ENCODE results near the gene SRSF9. TPM values are rescaled to one million over a fixed set of nuclear protein-coding genes. Genes with fewer than 3 reads are reported as not detected.

Gene SRSF9
- polyA plus RNA-seq, 1 of the 3 experiments (the other 2 are of a cell fraction), result 210 TPM

- TF ChIP-seq, protein P1, sequence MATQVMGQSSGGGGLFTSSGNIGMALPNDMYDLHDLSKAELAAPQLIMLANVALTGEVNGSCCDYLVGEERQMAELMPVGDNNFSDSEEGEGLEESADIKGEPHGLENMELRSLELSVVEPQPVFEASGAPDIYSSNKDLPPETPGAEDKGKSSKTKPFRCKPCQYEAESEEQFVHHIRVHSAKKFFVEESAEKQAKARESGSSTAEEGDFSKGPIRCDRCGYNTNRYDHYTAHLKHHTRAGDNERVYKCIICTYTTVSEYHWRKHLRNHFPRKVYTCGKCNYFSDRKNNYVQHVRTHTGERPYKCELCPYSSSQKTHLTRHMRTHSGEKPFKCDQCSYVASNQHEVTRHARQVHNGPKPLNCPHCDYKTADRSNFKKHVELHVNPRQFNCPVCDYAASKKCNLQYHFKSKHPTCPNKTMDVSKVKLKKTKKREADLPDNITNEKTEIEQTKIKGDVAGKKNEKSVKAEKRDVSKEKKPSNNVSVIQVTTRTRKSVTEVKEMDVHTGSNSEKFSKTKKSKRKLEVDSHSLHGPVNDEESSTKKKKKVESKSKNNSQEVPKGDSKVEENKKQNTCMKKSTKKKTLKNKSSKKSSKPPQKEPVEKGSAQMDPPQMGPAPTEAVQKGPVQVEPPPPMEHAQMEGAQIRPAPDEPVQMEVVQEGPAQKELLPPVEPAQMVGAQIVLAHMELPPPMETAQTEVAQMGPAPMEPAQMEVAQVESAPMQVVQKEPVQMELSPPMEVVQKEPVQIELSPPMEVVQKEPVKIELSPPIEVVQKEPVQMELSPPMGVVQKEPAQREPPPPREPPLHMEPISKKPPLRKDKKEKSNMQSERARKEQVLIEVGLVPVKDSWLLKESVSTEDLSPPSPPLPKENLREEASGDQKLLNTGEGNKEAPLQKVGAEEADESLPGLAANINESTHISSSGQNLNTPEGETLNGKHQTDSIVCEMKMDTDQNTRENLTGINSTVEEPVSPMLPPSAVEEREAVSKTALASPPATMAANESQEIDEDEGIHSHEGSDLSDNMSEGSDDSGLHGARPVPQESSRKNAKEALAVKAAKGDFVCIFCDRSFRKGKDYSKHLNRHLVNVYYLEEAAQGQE (IDR thresholded peaks at IDR 0.05; ENCODE audit: low read depth, low read length), result no peak
- no peak for TF ChIP-seq CHD2 (IDR thresholded peaks at IDR 0.05; ENCODE audit: low read length, partially characterized antibody)
- no peak for TF ChIP-seq GABPA (IDR thresholded peaks at IDR 0.05; ENCODE audit: low read depth)
- TF ChIP-seq FOXM1 (IDR thresholded peaks at IDR 0.05; ENCODE audit: low read depth), result no peak
- TF ChIP-seq NRF1 (IDR thresholded peaks at IDR 0.05; ENCODE audit: low read depth, low read length), result no peak
- TF ChIP-seq TCF12 (IDR thresholded peaks at IDR 0.05), result no peak
- TF ChIP-seq ELF1 (IDR thresholded peaks at IDR 0.05), result no peak
- no peak for TF ChIP-seq FOXJ3 (CRISPR knock-in tag; IDR thresholded peaks at IDR 0.05)
Observed at GRCh38 chr12:120425797-120426196, 43.8 kb downstream of the SRSF9 start (continued).

DNA sequence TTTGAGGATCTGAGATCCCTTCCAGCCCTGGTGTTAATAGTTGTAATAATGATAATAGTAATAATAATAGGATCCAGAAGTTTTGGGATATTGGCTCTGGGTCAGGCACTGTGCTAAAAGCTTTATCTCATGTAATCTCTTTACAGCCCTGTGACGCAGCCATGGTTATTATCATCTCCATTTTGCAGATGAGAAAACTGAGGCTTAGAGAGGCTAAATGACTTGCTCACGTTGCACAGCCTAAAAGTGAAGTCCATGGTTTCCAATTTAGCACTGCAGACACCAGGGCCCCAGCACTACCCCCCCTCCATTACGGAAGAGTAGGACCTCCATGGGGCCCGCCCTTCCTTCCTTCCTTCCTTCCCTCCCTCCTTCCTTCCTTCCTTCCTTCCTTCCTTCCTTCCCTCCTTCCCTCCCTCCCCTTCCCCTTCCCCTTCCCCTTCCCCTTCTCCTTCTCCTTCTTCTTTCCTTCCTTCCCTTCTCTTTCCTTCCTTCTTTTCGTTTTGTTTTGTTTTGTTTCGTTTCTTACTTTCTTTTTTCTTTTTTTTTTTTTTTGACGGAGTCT lies 46.6 kb downstream of the SRSF9 start:
- DNase-seq, result no peak
- ChIA-PET POLR2A (no interaction called here), CTCF (no interaction called here)
- WGBS (ENCODE audit: low lambda C conversion rate), result 56% methylated on average over 7 of the region's 7 CpGs
- no peak overlapping the region for H3K27ac ChIP-seq (ENCODE audit: low read depth in 2 of 2, low read length in 1 of 2)
- no peaks in the 10 kb centered on the region for H3K79me2 ChIP-seq (ENCODE audit: insufficient read depth)
- no peaks in the 10 kb centered on the region; the same call in 1 of the 2 replicates for H3K27me3 ChIP-seq (ENCODE audit: insufficient read depth)
- no peak overlapping the region for H3K4me3 ChIP-seq (ENCODE audit: low read depth in 2 of 2, low read length in 1 of 2)
- no peak for TF ChIP-seq NRF1 (IDR thresholded peaks at IDR 0.05; ENCODE audit: low read depth, low read length)
- TF ChIP-seq SIN3A (IDR thresholded peaks at IDR 0.05; ENCODE audit: borderline replicate concordance, low read depth, low read length), result no peak
- no peak for TF ChIP-seq GABPA (IDR thresholded peaks at IDR 0.05; ENCODE audit: low read depth)
- no peak for TF ChIP-seq SMC3 (IDR thresholded peaks at IDR 0.05; ENCODE audit: low read depth, low read length)
- no peak for TF ChIP-seq MAX (IDR thresholded peaks at IDR 0.05; ENCODE audit: low read depth)
- TF ChIP-seq EZH2phosphoT487 (IDR thresholded peaks at IDR 0.05; ENCODE audit: borderline replicate concordance, low read depth), result no peak
- no peak for TF ChIP-seq USF2 (IDR thresholded peaks at IDR 0.05; ENCODE audit: borderline replicate concordance, low read depth, low read length)
- no peak for TF ChIP-seq POLR2AphosphoS5 (IDR thresholded peaks at IDR 0.05; ENCODE audit: low read depth, low read length)
- no peak for TF ChIP-seq CHD2 (IDR thresholded peaks at IDR 0.05; ENCODE audit: low read length, partially characterized antibody)
- no peak for TF ChIP-seq EP300 (IDR thresholded peaks at IDR 0.05; ENCODE audit: borderline replicate concordance in 1 of 2, low read depth in 1 of 2, low read length in 1 of 2)
- TF ChIP-seq CTCF (IDR thresholded peaks at IDR 0.05), result no peak
- no peak for TF ChIP-seq ELF1 (IDR thresholded peaks at IDR 0.05)
- no peak for TF ChIP-seq RXRA (IDR thresholded peaks at IDR 0.05; ENCODE audit: borderline replicate concordance, low read depth)
- no peak overlapping the region for H3K4me2 ChIP-seq
- H3K9me2 ChIP-seq, result no peaks in the 10 kb centered on the region
- H3K4me1 ChIP-seq (ENCODE audit: control insufficient read depth in 1 of 2, insufficient read depth in 2 of 2, low read depth in 1 of 2, low read length in 1 of 2), result no peaks in the 10 kb centered on the region
- H3K36me3 ChIP-seq (replicated peaks in 1 of 2; ENCODE audit: control insufficient read depth in 1 of 2, insufficient read depth in 2 of 2, low read length in 1 of 2), result no peaks in the 10 kb centered on the region
- no peaks in the 10 kb centered on the region for H3F3A ChIP-seq (replicated peaks; ENCODE audit: insufficient read depth)
- H3K9ac ChIP-seq, result no peak overlapping the region
- no peak overlapping the region for H2AFZ ChIP-seq (ENCODE audit: low read depth)
- H4K20me1 ChIP-seq (ENCODE audit: insufficient read depth), result no peaks in the 10 kb centered on the region
- H3K9me3 ChIP-seq, result no peaks in the 10 kb centered on the region
